Measurements from ENCODE around the gene RAB33B. TPM values are rescaled to one million over a fixed set of nuclear protein-coding genes. Genes with fewer than 3 reads are reported as not detected.

The RAB33B gene
- polyA plus RNA-seq, 3 donors, result 5.8 to 8.1 (median 6.0) TPM

- Histone ChIP-seq H3K4me2 (replicated peaks; ENCODE audit: extremely low read depth, low read length, poor library complexity, severe bottlenecking) (no peak overlapping the region), H3K4me3 (replicated peaks in 1 of 3; ENCODE audit: low read depth in 2 of 3, low read length in 3 of 3) (no peak overlapping the region), H3K9me3 (replicated peaks in 1 of 2; ENCODE audit: control insufficient read depth in 1 of 2, insufficient read depth in 1 of 2, low read length in 2 of 2) (no peaks in the 10 kb centered on the region), H3K79me2 (ENCODE audit: insufficient read depth, low read length) (peaks cover 6% of the 10 kb centered on the region), H4K20me1 (ENCODE audit: insufficient read depth, low read length) (peaks cover 39% of the 10 kb centered on the region), H3K36me3 (replicated peaks in 1 of 2; ENCODE audit: control insufficient read depth in 1 of 2, insufficient read depth in 2 of 2, low read length in 2 of 2) (peaks cover 38 to 79% of the 10 kb centered on the region in 2 donors), H3K9ac (ENCODE audit: insufficient read depth, low read length, poor library complexity, severe bottlenecking) (no peak overlapping the region), H3K27ac (ENCODE audit: low read depth in 1 of 2, low read length in 2 of 2) (peak overlapping the region in 1 of 2 donors; percentile 30), H3K4me1 (ENCODE audit: control insufficient read depth in 1 of 2, insufficient read depth in 2 of 2, low read length in 2 of 2) (peaks cover 36 to 48% of the 10 kb centered on the region in 2 donors), H2AFZ (ENCODE audit: insufficient read depth, low read depth, low read length, poor library complexity, severe bottlenecking) (no peak overlapping the region), H3K27me3 (ENCODE audit: control insufficient read depth in 2 of 2, insufficient read depth in 2 of 2, low read length in 2 of 2) (no peaks in the 10 kb centered on the region)
- no peak for TF ChIP-seq CTCF (IDR thresholded peaks at IDR 0.05)
- DNase-seq, result no peak
- H3K27me3 Mint-ChIP-seq (ENCODE audit: low read depth in 3 of 3), result no peaks in the 10 kb centered on the region
- H3K27ac Mint-ChIP-seq, result no peak overlapping the region
- H3K9me3 Mint-ChIP-seq, result no peaks in the 10 kb centered on the region
- intact Hi-C loops (cut with micrococcal nuclease), result no loop called here
- peaks cover 52 to 79% of the 10 kb centered on the region in 2 donors for H3K36me3 Mint-ChIP-seq
- H3K4me1 Mint-ChIP-seq, result peaks cover 62% of the 10 kb centered on the region
- no CpG with 5 or more reads among the region's 2 CpGs for WGBS (ENCODE audit: insufficient coverage)
- H3K4me3 Mint-ChIP-seq, result no peak overlapping the region
These were observed 71.5 kb downstream of the RAB33B start for GRCh38 chr4:139525414-139525813.

Small RNA genes lying within 50 kb of the gene (small RNA-seq; reads per million reads assigned to genes)
- gene RF01225 (ENCODE audit: insufficient read length, low read depth), result not detected

Other genes with a start within 250 kb of the RAB33B start
- under 1 TPM in 1 of 3 donors, not detected in 2; 0.19 TPM for gene MGARP, start 173.9 kb upstream of the RAB33B start, polyA plus RNA-seq
- 10 to 100 TPM in 1 of 3 donors, 1 to 10 TPM in 2; 5.2 to 20.2 (median 8.8) TPM for gene NAA15, start 152.6 kb upstream of the RAB33B start, polyA plus RNA-seq
- gene NDUFC1, start 151.6 kb upstream of the RAB33B start, polyA plus RNA-seq, result 100 to 1,000 TPM in 2 of 3 donors, 10 to 100 TPM in 1; 24.7 to 134 (median 123) TPM
- gene SETD7, start 102.1 kb downstream of the RAB33B start, polyA plus RNA-seq, result 10 to 100 TPM; 14.1 to 16.8 (median 15.4) TPM
- gene MGST2, start 211.7 kb downstream of the RAB33B start, polyA plus RNA-seq, result 100 to 1,000 TPM in 2 of 3 donors, 10 to 100 TPM in 1; 41.7 to 221 (median 153) TPM

Measured in CD14-positive monocyte (primary cell).